Panc1 (cell line): ENCODE measurements around the gene IGFLR1.

Experiments used
- CTCF ChIP-seq: fragments of 450-650 bp; IDR thresholded peaks from 2 replicates; pipeline ENCODE4 v1.5.1; 2017; ENCODE audit warnings: mild to moderate bottlenecking
- POLR2AphosphoS5 ChIP-seq: IDR thresholded peaks from 2 replicates; pipeline ENCODE4 v1.6.1; 2012; ENCODE audit warnings: mild to moderate bottlenecking, low read depth, low read length, moderate library complexity
- REST ChIP-seq, 2 experiments: IDR thresholded peaks; 2 replicates each; pipeline ENCODE4 v1.6.1; 2011 to 2012; ENCODE audit warnings: low read depth in 2 of 2, control low read depth in 1 of 2, low read length in 1 of 2, mild to moderate bottlenecking in 1 of 2, moderate library complexity in 1 of 2; ENCODE audit not compliant: insufficient read depth in 1 of 2
- SIN3A ChIP-seq: IDR thresholded peaks from 2 replicates; pipeline ENCODE4 v1.6.1; 2012; ENCODE audit warnings: low read depth, mild to moderate bottlenecking, low read length, moderate library complexity, borderline replicate concordance; ENCODE audit not compliant: insufficient read depth
- TCF7L2 ChIP-seq: IDR thresholded peaks from 2 replicates; pipeline ENCODE4 v1.6.1; 2011; ENCODE audit warnings: mild to moderate bottlenecking, low read depth, low read length, inconsistent platforms

GRCh38 chr19:35751839-35752745 lies 9.8 kb upstream of the IGFLR1 start:
- TF ChIP-seq CTCF, result no peak
- no peak for TF ChIP-seq POLR2AphosphoS5
- no peak for TF ChIP-seq REST (IDR thresholded peaks at IDR 0.05; ENCODE audit: insufficient read depth in 1 of 2, low read depth in 2 of 2, low read length in 1 of 2)
- TF ChIP-seq SIN3A, result no peak
- TF ChIP-seq TCF7L2, result no peak
